ENCODE measurements around the gene CDK5RAP2.

The CDK5RAP2 gene

GRCh38 chr9:120374239-120374638 is 205.7 kb downstream of the CDK5RAP2 start:
- DNase-seq (ENCODE audit: low read depth): no peak
- no peak for TF ChIP-seq CTCF (IDR thresholded peaks at IDR 0.05; ENCODE audit: insufficient read depth, low read depth, low read length, missing control alignments)
- no peak overlapping the region for H3K4me3 ChIP-seq (ENCODE audit: low read length)

GRCh38 chr9:120372040-120372439 is 207.9 kb downstream of the CDK5RAP2 start:
- no peak overlapping the region for H3K4me3 ChIP-seq (ENCODE audit: low read length)
- TF ChIP-seq CTCF (IDR thresholded peaks at IDR 0.05; ENCODE audit: insufficient read depth, low read depth, low read length, missing control alignments): no peak
- no peak for DNase-seq (ENCODE audit: low read depth)

- no peak for TF ChIP-seq CTCF (IDR thresholded peaks at IDR 0.05; ENCODE audit: insufficient read depth, low read depth, low read length, missing control alignments)
- no peak overlapping the region for H3K4me3 ChIP-seq (ENCODE audit: low read length)
- no peak for DNase-seq (ENCODE audit: low read depth)
These were observed 210.3 kb downstream of the CDK5RAP2 start for GRCh38 chr9:120369608-120370220.

DNA sequence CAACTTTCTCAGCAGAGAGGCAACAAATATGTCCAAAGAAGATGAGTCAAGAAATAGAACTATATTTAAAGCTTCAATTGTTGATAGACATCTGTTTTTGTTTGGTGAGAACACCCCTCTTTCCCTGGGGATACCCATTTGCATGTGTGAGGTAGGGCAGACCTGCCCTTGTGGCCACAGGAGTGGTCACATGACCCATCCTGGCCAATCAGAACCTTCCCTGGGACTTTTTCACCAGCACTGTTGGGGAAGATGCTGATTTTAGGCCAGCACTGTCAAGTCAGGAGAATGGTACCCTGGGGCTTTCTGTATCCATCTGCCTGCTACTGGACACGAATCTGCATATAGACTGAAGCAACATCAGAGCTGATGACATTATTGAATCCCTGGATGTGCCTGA is 211.2 kb downstream of the CDK5RAP2 start:
- no peak for TF ChIP-seq CTCF (IDR thresholded peaks at IDR 0.05; ENCODE audit: insufficient read depth, low read depth, low read length, missing control alignments)
- H3K4me3 ChIP-seq (ENCODE audit: low read length): no peak overlapping the region
- no peak for DNase-seq (ENCODE audit: low read depth)

- DNase-seq (ENCODE audit: low read depth): peak; percentile 49
- TF ChIP-seq CTCF (IDR thresholded peaks at IDR 0.05; ENCODE audit: insufficient read depth, low read depth, low read length, missing control alignments): peak; percentile 17
- H3K4me3 ChIP-seq (ENCODE audit: low read length): no peak overlapping the region
These were observed 213.3 kb downstream of the CDK5RAP2 start for GRCh38 chr9:120366644-120367019.

DNA sequence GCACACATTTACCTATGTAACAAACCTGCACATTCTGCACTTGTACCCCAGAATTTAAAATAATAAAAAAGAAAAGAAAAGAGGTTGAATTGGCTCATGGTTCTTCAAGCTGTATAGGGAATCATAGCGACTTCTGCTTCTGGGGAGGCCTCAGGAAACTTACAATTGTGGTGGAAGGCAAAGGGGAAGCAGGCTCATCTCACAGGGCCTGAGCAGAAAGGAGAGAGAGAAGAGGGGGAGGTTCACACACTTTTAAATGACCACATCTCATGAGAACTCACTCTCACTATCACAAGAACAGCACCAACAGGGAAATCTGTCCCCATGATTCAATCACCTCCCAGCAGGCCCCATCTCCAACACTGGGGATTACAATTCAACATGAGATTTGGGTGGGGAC is 214.6 kb downstream of the CDK5RAP2 start:
- no peak for TF ChIP-seq CTCF (IDR thresholded peaks at IDR 0.05; ENCODE audit: insufficient read depth, low read depth, low read length, missing control alignments)
- no peak for DNase-seq (ENCODE audit: low read depth)
- no peak overlapping the region for H3K4me3 ChIP-seq (ENCODE audit: low read length)

GRCh38 chr9:120363697-120364096 is 216.3 kb downstream of the CDK5RAP2 start:
- no peak for DNase-seq (ENCODE audit: low read depth)
- no peak for TF ChIP-seq CTCF (IDR thresholded peaks at IDR 0.05; ENCODE audit: insufficient read depth, low read depth, low read length, missing control alignments)
- H3K4me3 ChIP-seq (ENCODE audit: low read length): no peak overlapping the region

Measured in epithelial cell of esophagus (primary cell).